Measurements from ENCODE around the gene LDLRAD3.

DNA sequence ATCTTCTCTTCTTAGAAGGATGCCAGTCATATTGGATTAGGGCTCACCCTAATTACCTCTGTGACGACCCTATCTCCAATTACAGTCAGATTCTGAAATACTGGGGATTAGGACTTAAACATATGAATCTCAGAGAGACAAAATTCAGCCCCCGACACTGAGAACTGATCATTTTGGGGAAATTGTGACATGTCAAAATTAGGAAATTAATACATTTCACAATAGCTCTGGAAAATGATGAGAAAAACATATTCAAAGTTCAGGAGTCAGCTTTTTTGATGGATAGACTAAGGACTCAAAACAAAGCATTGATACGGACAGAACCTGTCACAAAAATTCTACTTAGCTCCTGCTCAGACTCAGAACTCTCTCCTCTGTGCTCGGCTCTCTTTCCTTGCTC lies 304.6 kb downstream of the LDLRAD3 start:
- TF ChIP-seq, protein P1, sequence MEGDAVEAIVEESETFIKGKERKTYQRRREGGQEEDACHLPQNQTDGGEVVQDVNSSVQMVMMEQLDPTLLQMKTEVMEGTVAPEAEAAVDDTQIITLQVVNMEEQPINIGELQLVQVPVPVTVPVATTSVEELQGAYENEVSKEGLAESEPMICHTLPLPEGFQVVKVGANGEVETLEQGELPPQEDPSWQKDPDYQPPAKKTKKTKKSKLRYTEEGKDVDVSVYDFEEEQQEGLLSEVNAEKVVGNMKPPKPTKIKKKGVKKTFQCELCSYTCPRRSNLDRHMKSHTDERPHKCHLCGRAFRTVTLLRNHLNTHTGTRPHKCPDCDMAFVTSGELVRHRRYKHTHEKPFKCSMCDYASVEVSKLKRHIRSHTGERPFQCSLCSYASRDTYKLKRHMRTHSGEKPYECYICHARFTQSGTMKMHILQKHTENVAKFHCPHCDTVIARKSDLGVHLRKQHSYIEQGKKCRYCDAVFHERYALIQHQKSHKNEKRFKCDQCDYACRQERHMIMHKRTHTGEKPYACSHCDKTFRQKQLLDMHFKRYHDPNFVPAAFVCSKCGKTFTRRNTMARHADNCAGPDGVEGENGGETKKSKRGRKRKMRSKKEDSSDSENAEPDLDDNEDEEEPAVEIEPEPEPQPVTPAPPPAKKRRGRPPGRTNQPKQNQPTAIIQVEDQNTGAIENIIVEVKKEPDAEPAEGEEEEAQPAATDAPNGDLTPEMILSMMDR (IDR thresholded peaks at IDR 0.05; ENCODE audit: low read depth, low read length, poor library complexity, severe bottlenecking): no peak
- no peak for TF ChIP-seq EZH2phosphoT487 (IDR thresholded peaks at IDR 0.05; ENCODE audit: borderline replicate concordance, low read length)

All from DOHH2 (cell line).